CD4-positive, alpha-beta T cell treated with Interleukin-15 for 4 hours (primary cell): ENCODE measurements around the gene KLHL29.
A peak's percentile ranks its signal among the peaks of the same experiment; 100 is the strongest.
"Not testable (repeated sequence)": the region's sequence is repeated elsewhere in the genome, so short reads cannot be mapped to it uniquely, and the experiment has no call there.

Experiments
- DNase-seq: peaks from one replicate; pipeline ENCODE4 v3.0.0-alpha.2; 2020; ENCODE audit warnings: low spot score

Gene KLHL29

GRCh38 chr2:23367760-23368159 is 17.2 kb upstream of the KLHL29 start:
- no peak for DNase-seq

DNA sequence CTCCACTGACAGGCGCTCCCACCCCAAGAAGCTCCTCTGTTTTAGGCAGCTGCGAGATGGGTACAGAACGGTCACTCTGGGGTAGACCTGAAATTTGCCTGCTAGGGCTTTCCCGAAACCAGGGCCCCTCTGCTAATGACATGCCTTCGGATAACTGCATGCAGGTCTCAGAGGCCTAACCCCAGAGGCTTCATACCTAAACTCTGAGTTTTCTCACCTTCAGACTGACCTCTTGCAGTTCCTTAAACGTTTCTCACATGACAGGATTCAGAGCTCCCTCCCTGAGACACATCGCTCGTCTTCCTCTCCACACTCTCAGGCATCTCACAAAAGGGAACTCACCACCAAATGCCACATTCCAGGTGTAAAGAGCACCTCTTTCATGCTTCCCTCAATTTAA is 11.3 kb upstream of the KLHL29 start:
- DNase-seq: no peak

DNA sequence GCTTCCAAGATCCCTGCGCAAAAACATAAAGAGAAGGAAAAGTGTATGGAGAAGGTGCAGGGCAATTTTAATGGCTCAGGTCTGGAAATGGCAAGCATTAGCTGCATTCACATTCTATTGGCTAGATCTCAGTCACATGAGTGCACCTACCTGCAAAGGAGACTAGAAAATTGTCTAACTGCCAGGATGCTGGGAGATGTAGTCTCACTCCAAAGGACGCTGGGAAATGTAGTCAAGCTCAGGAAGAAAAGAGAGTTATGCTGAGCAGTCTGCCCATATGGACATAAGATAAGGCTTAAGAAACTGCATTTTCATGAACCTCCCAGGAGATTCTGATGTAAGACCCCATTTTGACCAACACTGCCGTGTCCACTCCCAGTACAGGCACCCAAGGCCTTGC is 9.5 kb upstream of the KLHL29 start:
- no peak for DNase-seq

- DNase-seq: no peak
These were observed 8.9 kb upstream of the KLHL29 start for GRCh38 chr2:23376075-23376474.

DNA sequence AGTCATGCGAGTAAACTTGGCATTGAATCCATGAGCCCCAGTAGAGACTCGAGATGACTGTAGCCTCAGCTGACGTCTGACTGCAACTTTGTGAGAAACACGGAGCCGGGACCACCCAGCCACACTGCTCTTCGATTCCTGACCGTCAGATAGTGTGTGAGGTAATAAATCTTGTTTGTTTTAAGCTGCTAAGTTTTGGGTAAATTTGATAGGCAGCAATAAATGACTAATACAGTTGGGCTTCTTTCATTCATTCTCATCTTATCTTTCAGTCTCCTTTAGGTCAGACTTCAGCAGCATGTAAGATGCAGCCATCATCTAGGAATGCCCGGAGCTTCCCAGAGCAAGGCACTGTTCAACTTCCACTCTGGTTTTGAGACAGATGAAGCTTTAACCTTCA is 8.0 kb upstream of the KLHL29 start:
- DNase-seq: no peak

DNA sequence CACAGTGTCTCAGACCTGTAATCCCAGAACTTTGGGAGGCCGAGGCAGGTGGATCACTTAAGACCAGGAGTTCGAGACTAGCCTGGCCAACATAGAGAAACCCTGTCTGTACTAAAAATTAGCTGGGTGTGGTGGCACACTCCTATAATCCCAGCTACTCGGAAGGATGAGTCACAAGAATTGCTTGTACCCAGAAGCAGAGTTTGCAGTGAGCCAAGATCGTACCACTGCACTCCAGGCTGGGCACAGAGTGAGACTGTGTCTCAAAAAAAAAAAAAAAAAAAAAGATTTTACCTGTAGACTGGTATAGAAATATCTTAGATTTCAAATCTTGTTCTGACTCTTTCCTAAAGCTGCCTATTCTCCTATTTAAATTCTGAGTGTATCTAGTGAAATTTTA is 7.2 kb upstream of the KLHL29 start:
- DNase-seq: no peak

DNA sequence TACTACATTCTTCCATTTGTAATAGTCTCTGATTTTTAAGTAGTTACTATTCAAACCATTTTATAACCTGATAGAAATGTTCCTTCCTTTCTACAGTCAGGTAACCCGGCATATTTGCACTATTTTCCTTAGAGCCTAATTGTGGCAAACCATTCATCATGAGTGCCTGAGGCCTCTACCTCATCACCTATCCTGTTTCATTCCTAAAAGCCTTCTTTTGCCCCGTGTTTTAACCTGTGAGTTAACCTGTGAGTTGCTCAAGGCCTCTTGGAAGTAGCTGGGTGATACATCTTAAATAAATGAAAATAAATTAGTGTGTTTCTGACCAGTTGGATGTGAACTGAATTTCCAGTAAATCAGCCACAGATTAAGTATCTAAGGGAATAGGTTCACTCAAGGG is 6.5 kb upstream of the KLHL29 start:
- no peak for DNase-seq

DNA sequence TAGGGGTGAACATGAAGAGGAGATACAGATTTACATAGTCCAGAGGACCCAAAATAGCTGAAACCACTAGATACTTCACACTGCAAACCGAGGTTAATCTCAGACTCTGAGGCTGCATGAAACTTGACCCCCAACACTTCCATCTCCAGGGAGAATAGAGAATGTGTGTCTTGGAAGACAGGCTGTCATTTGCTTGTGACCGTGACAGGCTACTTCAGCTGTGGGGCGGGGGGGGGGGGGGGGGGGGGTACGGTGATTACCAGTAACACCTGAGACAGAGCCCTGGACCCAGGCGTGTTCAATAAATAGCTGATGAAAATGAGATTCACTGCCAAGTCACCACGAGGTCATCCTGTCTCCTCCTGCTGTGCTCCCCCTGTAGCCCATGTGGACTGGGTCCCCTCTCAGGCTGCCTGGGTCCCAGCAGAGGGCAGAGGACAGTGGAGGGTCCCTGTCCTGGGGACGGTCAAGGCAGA is 5.7 kb upstream of the KLHL29 start:
- DNase-seq: no peak

DNA sequence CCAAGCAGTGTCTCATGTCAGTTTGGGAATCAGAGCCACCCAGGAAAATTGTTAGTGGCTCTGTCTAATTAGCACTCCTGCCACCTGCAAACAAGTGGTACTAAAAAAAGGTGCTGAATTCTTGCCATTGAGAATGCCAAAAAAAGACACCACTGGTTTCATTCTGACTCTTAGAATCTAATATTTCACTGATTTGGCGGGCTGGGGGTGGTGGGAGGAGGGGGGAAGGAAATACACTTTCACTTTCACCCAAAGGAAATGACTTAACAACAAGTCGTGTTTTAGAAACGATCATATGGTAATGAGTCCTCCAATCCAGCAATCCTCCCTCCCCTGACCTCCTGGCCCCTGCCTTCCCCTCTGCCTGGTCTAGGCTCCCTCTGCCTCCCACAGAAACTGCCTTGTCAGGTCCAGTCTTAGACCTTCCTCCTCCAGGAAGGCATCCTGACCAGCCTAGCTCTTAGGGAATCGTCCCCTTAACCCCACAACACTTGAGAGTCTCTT is 4.4 kb upstream of the KLHL29 start:
- peak; percentile 17 for DNase-seq

DNA sequence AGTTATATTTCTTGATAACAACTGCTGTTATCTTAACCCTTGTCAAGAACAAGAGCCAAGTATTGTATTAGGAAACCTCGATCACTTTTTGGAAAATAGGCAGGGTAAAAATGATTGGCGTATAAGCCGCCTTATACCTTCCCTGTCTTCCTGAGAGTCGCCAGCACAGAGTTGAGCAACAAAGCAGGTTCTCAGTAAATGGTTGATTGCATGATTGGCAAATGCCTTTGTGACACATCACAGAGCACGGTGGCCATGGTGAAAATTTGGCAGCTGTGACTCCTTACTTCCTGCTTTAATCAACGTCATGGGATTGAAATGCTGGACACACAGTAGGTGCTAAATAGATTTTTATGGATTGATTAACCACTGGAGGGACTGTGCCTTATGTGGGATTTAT is 3.9 kb upstream of the KLHL29 start:
- DNase-seq: peak; percentile 13

- DNase-seq: no peak
These were observed 3.5 kb upstream of the KLHL29 start for GRCh38 chr2:23381485-23381884.

DNA sequence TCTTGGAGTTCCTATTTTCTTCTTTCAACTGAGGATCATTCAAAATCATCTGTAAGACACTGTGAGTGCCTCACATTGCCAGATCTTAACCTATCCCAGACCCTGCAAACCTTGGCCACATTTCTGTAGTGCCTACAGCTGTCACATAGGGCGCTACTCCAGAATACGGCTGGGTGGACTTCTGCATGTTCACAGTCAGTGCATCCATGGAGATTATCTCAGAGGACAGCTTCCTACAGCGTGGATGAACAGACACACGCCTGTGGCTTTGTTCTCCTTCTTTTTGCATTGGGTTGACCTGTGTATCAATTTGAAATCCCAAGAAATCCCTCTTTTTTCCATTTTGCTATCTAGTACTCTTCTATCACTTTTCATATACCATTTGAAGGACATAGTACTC is 1.9 kb upstream of the KLHL29 start:
- DNase-seq: no peak

DNA sequence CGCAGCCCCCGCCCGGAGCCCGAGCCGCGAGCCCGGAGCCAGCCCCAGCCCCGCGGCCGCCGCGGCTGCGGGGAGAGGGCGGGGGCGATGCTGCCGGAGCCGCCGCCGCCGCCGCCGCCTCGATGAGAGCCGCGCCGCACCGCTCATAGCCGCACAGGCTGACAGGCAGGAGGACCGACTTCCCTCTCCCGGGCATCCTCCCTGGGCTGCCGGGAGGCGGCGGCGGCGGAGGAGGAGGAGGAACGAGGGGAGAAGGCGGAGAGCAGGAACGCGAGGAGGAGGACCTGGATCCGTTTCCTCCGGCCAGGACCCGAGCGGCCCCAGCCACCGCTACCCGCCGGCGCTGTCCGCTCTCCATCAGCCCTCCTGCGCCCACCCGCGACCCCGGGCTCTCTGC is 370 bp downstream of the KLHL29 start:
- DNase-seq: no peak

GRCh38 chr2:23385748-23386338 is 864 bp downstream of the KLHL29 start:
- no peak for DNase-seq

DNA sequence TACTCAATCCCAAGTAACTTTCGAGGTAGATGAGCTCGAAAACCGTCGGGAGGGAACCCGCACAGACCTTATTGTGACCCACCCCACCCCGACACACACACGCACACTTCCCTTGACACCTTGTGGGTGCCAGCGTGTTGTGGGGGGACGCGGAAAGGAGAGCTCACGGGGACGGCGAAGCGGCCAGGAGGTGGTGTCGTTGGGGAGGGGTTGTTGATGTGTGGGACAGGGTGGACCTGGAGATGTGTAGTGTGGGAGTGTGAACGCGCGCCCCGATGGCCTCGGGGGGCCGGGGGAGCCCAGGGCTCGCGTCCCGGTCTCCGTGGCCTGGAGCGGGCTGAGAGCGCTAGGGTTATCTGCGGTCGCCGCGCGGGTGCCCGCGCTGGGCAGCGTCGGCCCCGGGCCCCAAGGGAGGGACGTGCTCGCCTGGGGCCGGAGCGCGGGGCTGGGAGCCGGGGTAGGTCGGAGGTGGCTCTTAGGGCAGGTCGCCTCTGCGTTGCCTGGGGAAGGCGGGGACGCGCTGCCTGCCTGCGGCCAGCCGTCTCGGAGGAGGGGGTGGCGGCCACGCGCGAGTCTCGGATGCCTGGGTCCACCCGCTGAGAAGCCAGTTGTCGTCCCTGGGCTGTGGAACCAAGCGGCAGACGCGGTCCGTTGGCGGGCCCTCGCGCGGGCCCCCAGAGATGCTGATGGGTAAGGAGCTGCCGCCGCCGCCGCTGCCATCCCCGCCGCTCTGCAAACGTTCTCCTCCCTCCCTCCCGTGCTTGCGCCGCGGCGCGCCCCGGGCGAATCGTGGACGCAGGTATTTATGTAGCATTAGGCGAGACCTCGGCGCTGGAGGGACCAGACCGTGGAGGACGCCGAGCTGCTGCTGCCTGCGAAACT is 1.6 kb downstream of the KLHL29 start:
- no peak for DNase-seq

DNA sequence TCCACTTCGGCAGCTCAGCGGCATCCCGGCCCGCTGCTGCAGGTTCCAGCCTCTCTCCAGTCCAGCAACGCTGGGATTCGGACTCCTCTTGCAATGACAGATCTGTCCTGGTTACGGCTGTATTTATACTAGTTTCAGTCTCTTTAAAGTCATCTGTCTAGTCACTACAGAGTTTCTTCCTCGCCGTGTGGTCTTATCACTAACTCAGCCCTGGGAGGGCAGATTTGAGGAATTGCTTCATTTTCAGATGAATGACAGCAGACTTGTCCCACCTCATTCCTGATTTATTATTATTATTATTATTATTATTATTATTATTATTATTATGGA is 2.2 kb downstream of the KLHL29 start:
- DNase-seq: no peak

- DNase-seq: no peak
These were observed 2.9 kb downstream of the KLHL29 start for GRCh38 chr2:23387845-23388244.

DNA sequence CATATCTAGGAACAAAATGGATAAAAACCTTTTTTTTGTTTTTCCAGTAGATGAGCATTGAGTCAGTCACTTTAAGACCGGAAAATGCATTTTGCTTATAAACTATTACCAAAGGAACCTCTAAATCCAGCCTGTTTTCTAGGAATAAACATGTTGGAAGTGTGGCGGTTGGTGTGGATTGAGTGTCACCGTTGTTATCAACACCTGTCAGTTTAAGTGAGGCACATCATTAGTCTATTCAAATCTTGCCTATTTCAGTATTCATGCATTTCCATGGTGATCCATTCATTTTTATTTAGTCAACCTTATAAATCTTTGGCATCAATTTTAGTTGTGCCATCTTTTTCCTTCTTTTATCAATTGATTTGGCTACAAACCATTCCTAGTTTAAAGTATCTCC is 3.3 kb downstream of the KLHL29 start:
- DNase-seq: no peak

DNA sequence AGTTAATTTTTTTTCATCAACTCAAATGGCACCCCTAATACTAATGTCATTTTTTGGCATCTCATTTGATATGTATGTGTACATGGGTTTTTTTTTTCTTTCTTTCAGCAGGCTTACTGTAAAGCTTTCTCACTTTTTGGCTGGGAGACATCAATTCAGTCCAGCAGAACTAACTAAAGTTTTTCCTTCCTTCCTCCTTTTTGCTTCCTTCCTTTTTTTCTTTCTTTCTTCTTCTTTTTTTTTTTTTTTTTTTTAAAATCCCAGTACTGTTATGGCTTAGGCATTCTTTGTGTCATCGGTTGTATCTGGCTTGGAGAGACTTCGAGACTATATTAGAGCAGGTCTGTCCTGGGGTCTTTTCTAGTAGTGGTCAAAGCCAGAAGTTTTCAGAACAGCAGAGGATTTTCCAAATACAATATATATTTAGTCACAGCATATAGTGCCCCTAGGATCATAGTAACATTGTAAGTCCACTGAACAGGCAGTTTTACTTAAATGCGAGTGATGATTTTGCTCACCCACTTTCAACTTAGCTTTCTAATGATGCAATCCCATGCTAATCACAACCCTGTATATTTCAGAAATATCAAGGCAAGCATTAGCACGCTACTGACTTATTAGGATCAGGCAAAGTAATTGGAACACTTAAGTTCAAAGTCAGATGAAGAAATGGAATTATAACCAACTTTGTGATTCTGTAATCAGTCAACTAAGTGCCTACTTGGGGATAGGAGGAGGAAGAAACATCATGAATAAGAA is 4.0 kb downstream of the KLHL29 start:
- no peak for DNase-seq

GRCh38 chr2:23390152-23390551 is 5.2 kb downstream of the KLHL29 start:
- DNase-seq: no peak

DNA sequence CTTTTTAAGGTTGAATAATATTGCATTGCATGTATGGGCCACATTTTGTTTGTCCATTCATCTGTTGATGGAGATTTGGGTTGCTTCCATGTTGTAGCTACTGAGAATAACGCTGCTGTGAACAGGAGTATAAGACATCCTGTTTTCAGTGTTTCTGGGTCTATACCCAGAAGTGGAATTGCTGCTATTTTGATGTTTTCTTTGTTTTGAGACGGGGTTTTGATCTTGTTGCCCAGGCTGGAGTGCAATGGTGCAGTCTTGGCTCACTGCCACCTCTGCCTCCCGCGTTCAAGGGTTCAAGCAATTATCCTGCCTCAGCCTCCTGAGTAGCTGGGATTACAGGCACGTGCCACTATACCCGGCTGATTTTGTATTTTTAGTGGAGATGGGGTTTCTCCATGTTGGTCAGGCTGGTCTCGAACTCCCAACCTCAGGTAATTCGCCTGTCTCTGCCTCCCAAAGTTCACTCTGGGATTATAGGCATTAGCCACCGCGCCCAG is 6.3 kb downstream of the KLHL29 start:
- DNase-seq: not testable (repeated sequence)

- DNase-seq: no peak
These were observed 8.7 kb downstream of the KLHL29 start for GRCh38 chr2:23393722-23394121.

GRCh38 chr2:23394700-23395099 is 9.7 kb downstream of the KLHL29 start:
- no peak for DNase-seq
